H1 (cell line): Measurements from ENCODE around the gene UFC1. TPM values are rescaled to one million over a fixed set of nuclear protein-coding genes. Genes with fewer than 3 reads are reported as not detected.

ENCODE experiments used
- CTCF ChIA-PET: fragments of 300-600 bp; sonication (Branson Sonifier 250); formaldehyde crosslinking; loops from one replicate; lab custom pipeline; 2021; ENCODE audit not compliant: partially characterized antibody; lab: Charles Lee
- POLR2A ChIA-PET: fragments of 300-600 bp; sonication (Branson Sonifier 250); formaldehyde crosslinking; loops from one replicate; lab custom pipeline; 2021; ENCODE audit warnings: inconsistent platforms; ENCODE audit not compliant: partially characterized antibody; lab: Charles Lee
- DNase-seq, 2 experiments: peaks; one replicate each; pipeline versions ENCODE4 v3.0.0 to v3.0.0-alpha.2; 2010 to 2022; ENCODE audit warnings: low spot score in 2 of 2, low read depth in 1 of 2, mixed read lengths in 1 of 2
- FAIRE-seq: peaks from 2 replicates; lab custom pipeline; 2011; peaks lifted over from hg19 to GRCh38; lab: Jason Lieb, UNC
- H2AFZ ChIP-seq: 2 replicates; pipeline ENCODE4 v1.8.1; 2012; ENCODE audit warnings: low read length, inconsistent platforms
- H2AK5ac ChIP-seq: 2 replicates; pipeline ENCODE4 v1.6.1; 2013; ENCODE audit warnings: low read depth, low read length
- H2BK120ac ChIP-seq: replicated peaks from 2 replicates; pipeline ENCODE3; 2013; ENCODE audit warnings: low read depth, low read length, inconsistent platforms
- H2BK12ac ChIP-seq: 2 replicates; pipeline ENCODE4 v1.6.1; 2013; ENCODE audit warnings: low read depth, low read length
- H2BK15ac ChIP-seq: 2 replicates; pipeline ENCODE4 v1.6.1; 2013; ENCODE audit warnings: low read length
- H2BK20ac ChIP-seq: 2 replicates; pipeline ENCODE4 v1.6.1; 2013; ENCODE audit warnings: low read length
- H2BK5ac ChIP-seq: 2 replicates; pipeline ENCODE4 v1.6.1; 2013; ENCODE audit warnings: low read depth, low read length
- H3K14ac ChIP-seq: 2 replicates; pipeline ENCODE4 v1.6.1; 2013; ENCODE audit warnings: inconsistent platforms; ENCODE audit not compliant: insufficient read length
- H3K18ac ChIP-seq: 2 replicates; pipeline ENCODE4 v1.6.1; 2013; ENCODE audit warnings: low read length; ENCODE audit errors: extremely low read depth
- H3K23ac ChIP-seq: 2 replicates; pipeline ENCODE4 v1.6.1; 2013; ENCODE audit warnings: inconsistent platforms; ENCODE audit not compliant: insufficient read length
- H3K23me2 ChIP-seq: 2 replicates; pipeline ENCODE4 v1.6.1; 2013; ENCODE audit warnings: low read depth, low read length
- H3K27ac ChIP-seq: 2 replicates; pipeline ENCODE4 v1.6.1; 2011; ENCODE audit warnings: low read depth, low read length, inconsistent platforms
- H3K27me3 ChIP-seq, 4 experiments: replicated peaks in 1 of 4; 1 replicate in 1 of 4; 2 replicates in 3 of 4; pipeline versions ENCODE4 v1.6.1 to v1.8.1; 2011 to 2013; ENCODE audit warnings: low read length in 3 of 4, mild to moderate bottlenecking in 3 of 4, inconsistent platforms in 2 of 4, mixed read lengths in 2 of 4, moderate library complexity in 1 of 4; ENCODE audit not compliant: control insufficient read depth in 3 of 4, insufficient read depth in 3 of 4; ENCODE audit errors: extremely low read depth in 1 of 4
- H3K36me3 ChIP-seq, 4 experiments: 2 replicates each; pipeline versions ENCODE4 v1.6.1 to v1.8.1; 2011 to 2013; ENCODE audit warnings: mild to moderate bottlenecking in 4 of 4, low read length in 3 of 4, moderate library complexity in 2 of 4, control low read depth in 1 of 4, inconsistent platforms in 1 of 4; ENCODE audit not compliant: insufficient read depth in 4 of 4, control insufficient read depth in 2 of 4
- H3K4ac ChIP-seq: replicated peaks from 2 replicates; pipeline ENCODE3; 2013; ENCODE audit warnings: low read length, low read depth, mixed read lengths, inconsistent platforms; ENCODE audit not compliant: insufficient read length
- H3K4me1 ChIP-seq, 4 experiments: replicated peaks in 1 of 4; 1 replicate in 1 of 4; 2 replicates in 3 of 4; pipeline versions ENCODE4 v1.6.1 to v1.8.1; 2011 to 2013; ENCODE audit warnings: low read length in 3 of 4, inconsistent platforms in 2 of 4, mixed read lengths in 1 of 4; ENCODE audit not compliant: insufficient read depth in 4 of 4, control insufficient read depth in 3 of 4
- H3K4me2 ChIP-seq, 2 experiments: 2 replicates each; pipeline versions ENCODE4 v1.6.1 to v1.8.1; 2011 to 2013; ENCODE audit warnings: low read depth in 2 of 2, low read length in 2 of 2, control low read depth in 1 of 2, inconsistent platforms in 1 of 2, mild to moderate bottlenecking in 1 of 2; ENCODE audit not compliant: insufficient read depth in 1 of 2
- H3K4me3 ChIP-seq, 4 experiments: fragments of 200-600, 300-600 bp in 1 of 4; sonication (generic), shearing (Covaris generic), sonication (Bioruptor Twin) in 1 of 4; 2 replicates each; pipeline versions ENCODE4 v1.5.1 to v1.8.1; 2011 to 2016; ENCODE audit warnings: low read length in 4 of 4, low read depth in 3 of 4, control low read depth in 2 of 4, inconsistent platforms in 2 of 4, mild to moderate bottlenecking in 2 of 4, mixed read lengths in 1 of 4, moderate library complexity in 1 of 4; ENCODE audit not compliant: insufficient read depth in 2 of 4; ENCODE audit errors: extremely low read depth in 1 of 4
- H3K56ac ChIP-seq: replicated peaks from 2 replicates; pipeline ENCODE3; 2013; ENCODE audit warnings: low read depth, mild to moderate bottlenecking, mixed read lengths, low read length, inconsistent platforms; ENCODE audit not compliant: insufficient read length
- H3K79me1 ChIP-seq: 2 replicates; pipeline ENCODE4 v1.6.1; 2013; ENCODE audit warnings: low read depth, low read length, control low read depth
- H3K79me2 ChIP-seq, 2 experiments: 2 replicates each; pipeline versions ENCODE4 v1.6.1 to v1.8.1; 2012 to 2013; ENCODE audit warnings: low read length in 2 of 2, mild to moderate bottlenecking in 2 of 2, inconsistent platforms in 1 of 2; ENCODE audit not compliant: insufficient read depth in 2 of 2, control insufficient read depth in 1 of 2
- H3K9ac ChIP-seq, 4 experiments: replicated peaks in 1 of 4; 1 replicate in 1 of 4; 2 replicates in 3 of 4; pipeline versions ENCODE4 v1.6.1 to v1.8.1; 2011 to 2013; ENCODE audit warnings: low read depth in 3 of 4, low read length in 3 of 4, control low read depth in 2 of 4, mild to moderate bottlenecking in 2 of 4, moderate library complexity in 2 of 4, inconsistent platforms in 1 of 4; ENCODE audit errors: extremely low read depth in 1 of 4
- H3K9me3 ChIP-seq, 2 experiments: 2 replicates each; pipeline versions ENCODE4 v1.6.1 to v1.8.1; 2012 to 2013; ENCODE audit warnings: mild to moderate bottlenecking in 2 of 2, moderate library complexity in 2 of 2, control low read depth in 1 of 2, inconsistent platforms in 1 of 2, low read depth in 1 of 2, low read length in 1 of 2, mixed read lengths in 1 of 2; ENCODE audit not compliant: insufficient read depth in 2 of 2
- H4K20me1 ChIP-seq, 2 experiments: replicated peaks in 1 of 2; 2 replicates each; pipeline versions ENCODE3 to v1.8.1; 2011 to 2013; ENCODE audit warnings: inconsistent platforms in 2 of 2, low read length in 2 of 2, mild to moderate bottlenecking in 1 of 2; ENCODE audit not compliant: insufficient read depth in 2 of 2, control insufficient read depth in 1 of 2
- H4K5ac ChIP-seq: 2 replicates; pipeline ENCODE4 v1.6.1; 2013; ENCODE audit warnings: low read length, low read depth, mixed read lengths, inconsistent platforms; ENCODE audit not compliant: insufficient read length
- H4K8ac ChIP-seq: 2 replicates; pipeline ENCODE4 v1.8.0; 2013; ENCODE audit warnings: mild to moderate bottlenecking, moderate library complexity, low read length, inconsistent platforms; ENCODE audit not compliant: insufficient read depth; ENCODE audit errors: extremely low read depth
- H4K91ac ChIP-seq: replicated peaks from 2 replicates; pipeline ENCODE3; 2013; ENCODE audit warnings: low read length, mixed read lengths, inconsistent platforms; ENCODE audit not compliant: insufficient read length
- BACH1 ChIP-seq: IDR thresholded peaks from 2 replicates; pipeline ENCODE4 v1.6.1; 2012; ENCODE audit warnings: low read length, improper control_type of control experiment
- CEBPB ChIP-seq: IDR thresholded peaks from 2 replicates; pipeline ENCODE4 v1.6.1; 2012; ENCODE audit warnings: low read depth, low read length
- HDAC2 ChIP-seq, 2 experiments: fragments of 300-600 bp in 1 of 2; sonication (generic) in 1 of 2; IDR thresholded peaks; 2 replicates each; pipeline ENCODE4 v1.6.1; 2011 to 2012; ENCODE audit warnings: low read depth in 2 of 2, low read length in 2 of 2, mild to moderate bottlenecking in 2 of 2, moderate library complexity in 2 of 2, borderline replicate concordance in 1 of 2, inconsistent platforms in 1 of 2
- JUND ChIP-seq: IDR thresholded peaks from 2 replicates; pipeline ENCODE4 v1.6.1; 2011; ENCODE audit warnings: mild to moderate bottlenecking, improper control_type of control experiment, low read length
- NANOG ChIP-seq: IDR thresholded peaks from 2 replicates; pipeline ENCODE4 v1.6.1; 2011; ENCODE audit warnings: low read length, low read depth, mild to moderate bottlenecking, inconsistent platforms; ENCODE audit not compliant: insufficient read depth, poor library complexity, severe bottlenecking
- SIX5 ChIP-seq: IDR thresholded peaks from 2 replicates; pipeline ENCODE4 v1.6.1; 2011; ENCODE audit warnings: mild to moderate bottlenecking, low read depth, low read length
- TAF1 ChIP-seq: IDR thresholded peaks from 2 replicates; pipeline ENCODE4 v1.6.1; 2011; ENCODE audit warnings: mild to moderate bottlenecking, low read depth, low read length
- WGBS, 2 experiments: shearing (Covaris generic) in 1 of 2; methylation state at CpG; one replicate each; pipeline versions ENCODE4 v1.1.6 to v1.1.7; 2013 to 2015; ENCODE audit warnings: low lambda C conversion rate in 2 of 2, mixed read lengths in 2 of 2, inconsistent platforms in 1 of 2, low coverage in 1 of 2, missing lambda C conversion rate in 1 of 2; ENCODE audit not compliant: insufficient replicate concordance in 2 of 2, insufficient coverage in 1 of 2, insufficient read length in 1 of 2; ENCODE audit errors: extremely low coverage in 1 of 2, missing lambda C conversion rate in 1 of 2; 5-methylcytosine and 5-hydroxymethylcytosine counted together
- polyA plus RNA-seq, 7 experiments: library from polyadenylated mRNA; depleted of rRNA in 3 of 7; stranded (reverse) in 5 of 7; unstranded in 2 of 7; fragments of >200 nt in 5 of 7; fragments of 200-250 nt in 2 of 7; gene quantifications; 1 replicate in 5 of 7; 2 replicates in 1 of 7; 4 replicates in 1 of 7; pipeline versions ENCODE4 v1.2.1 to v1.2.3, GENCODE V29; 2011 to 2013; ENCODE audit warnings: missing spikeins in 2 of 7, mixed read lengths in 2 of 7
- total RNA-seq: library from RNA; stranded (reverse); fragmentation: NEBNext Ultra II Directional; extraction: Animal tissue kit (Norgen Biotek cat#: 25700); gene quantifications from 2 replicates; pipeline ENCODE4 v1.2.1, GENCODE V29; 2021
- TF ChIP-seq, protein P1 (sequence below): IDR thresholded peaks from 2 replicates; pipeline ENCODE4 v1.6.1; 2011; ENCODE audit warnings: low read length, improper control_type of control experiment
- TF ChIP-seq, protein P2 (sequence below): IDR thresholded peaks from 2 replicates; pipeline ENCODE4 v1.6.1; 2012; ENCODE audit warnings: low read length, inconsistent platforms

UFC1 gene
- total and polyA plus RNA-seq, 2 of the 8 experiments (the other 6 are each of a cell fraction or from before 2014, with no cell fraction given): 67.8 to 102 TPM

DNA sequence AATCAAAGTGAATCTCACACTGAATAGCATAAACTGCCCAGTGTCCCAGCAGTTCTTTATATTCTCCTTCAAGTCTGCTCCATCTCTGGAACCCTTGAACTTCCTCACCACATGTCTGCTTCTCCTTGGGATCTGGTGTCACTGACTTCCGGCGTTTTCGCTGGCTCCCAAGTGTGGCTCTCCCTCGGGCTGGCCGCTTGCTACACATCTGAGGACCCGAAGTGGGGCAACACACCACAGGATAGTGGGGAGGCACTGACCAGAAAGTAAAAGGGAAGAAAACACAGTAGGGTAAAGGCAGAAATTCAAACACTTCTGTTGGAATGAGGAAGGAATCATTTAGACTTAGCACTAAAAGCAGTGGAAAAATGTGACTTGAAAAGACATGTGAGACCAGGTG is 30.8 kb upstream of the UFC1 start:
- Histone ChIP-seq H3K4me2 (no peak overlapping the region), H2BK12ac (no peak overlapping the region), H4K20me1 (peaks cover 0 to 16% of the 10 kb centered on the region in 2 experiments), H3K4ac (no peak overlapping the region), H2AK5ac (no peak overlapping the region), H2BK20ac (no peak overlapping the region), H3K36me3 (peaks cover 16 to 72% (median 40%) of the 10 kb centered on the region in 4 experiments), H3K23ac (no peak overlapping the region), H2BK120ac (no peak overlapping the region), H3K23me2 (peaks cover 9% of the 10 kb centered on the region), H3K9me3 (no peaks in the 10 kb centered on the region), H3K79me1 (peaks cover 7% of the 10 kb centered on the region; the same call in 1 of the 2 replicates), H3K56ac (no peak overlapping the region), H4K91ac (no peak overlapping the region), H3K18ac (no peak overlapping the region), H4K5ac (no peak overlapping the region), H2BK5ac (no peak overlapping the region), H3K79me2 (peaks cover 0 to 32% of the 10 kb centered on the region in 2 experiments; a peak in 2 of 4 replicates), H3K9ac (no peak overlapping the region), H3K27me3 (no peaks in the 10 kb centered on the region), H3K4me1 (peaks cover 4 to 10% (median 5%) of the 10 kb centered on the region in 4 experiments; a peak in 6 of 7 replicates), H2AFZ (no peak overlapping the region), H3K27ac (no peak overlapping the region), H3K14ac (no peak overlapping the region), H4K8ac (no peak overlapping the region), H3K4me3 (no peak overlapping the region), H2BK15ac (no peak overlapping the region)
- DNase-seq (no peak), FAIRE-seq (no peak)
- 90% methylated on average over 6 of the region's 6 CpGs; no CpG with 5 or more reads in 1 of the 2 experiments for WGBS, 2 experiments
- ChIA-PET POLR2A (no interaction called here), CTCF (no interaction called here)
- TF ChIP-seq BACH1 (no peak), TAF1 (no peak), JUND (no peak), HDAC2 (IDR thresholded peaks at IDR 0.05; ENCODE audit: borderline replicate concordance in 1 of 2, low read depth in 2 of 2, low read length in 2 of 2) (no peak), CEBPB (no peak), SIX5 (no peak), NANOG (no peak)
- TF ChIP-seq, protein P1, sequence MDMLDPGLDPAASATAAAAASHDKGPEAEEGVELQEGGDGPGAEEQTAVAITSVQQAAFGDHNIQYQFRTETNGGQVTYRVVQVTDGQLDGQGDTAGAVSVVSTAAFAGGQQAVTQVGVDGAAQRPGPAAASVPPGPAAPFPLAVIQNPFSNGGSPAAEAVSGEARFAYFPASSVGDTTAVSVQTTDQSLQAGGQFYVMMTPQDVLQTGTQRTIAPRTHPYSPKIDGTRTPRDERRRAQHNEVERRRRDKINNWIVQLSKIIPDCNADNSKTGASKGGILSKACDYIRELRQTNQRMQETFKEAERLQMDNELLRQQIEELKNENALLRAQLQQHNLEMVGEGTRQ: no peak
- TF ChIP-seq, protein P2, sequence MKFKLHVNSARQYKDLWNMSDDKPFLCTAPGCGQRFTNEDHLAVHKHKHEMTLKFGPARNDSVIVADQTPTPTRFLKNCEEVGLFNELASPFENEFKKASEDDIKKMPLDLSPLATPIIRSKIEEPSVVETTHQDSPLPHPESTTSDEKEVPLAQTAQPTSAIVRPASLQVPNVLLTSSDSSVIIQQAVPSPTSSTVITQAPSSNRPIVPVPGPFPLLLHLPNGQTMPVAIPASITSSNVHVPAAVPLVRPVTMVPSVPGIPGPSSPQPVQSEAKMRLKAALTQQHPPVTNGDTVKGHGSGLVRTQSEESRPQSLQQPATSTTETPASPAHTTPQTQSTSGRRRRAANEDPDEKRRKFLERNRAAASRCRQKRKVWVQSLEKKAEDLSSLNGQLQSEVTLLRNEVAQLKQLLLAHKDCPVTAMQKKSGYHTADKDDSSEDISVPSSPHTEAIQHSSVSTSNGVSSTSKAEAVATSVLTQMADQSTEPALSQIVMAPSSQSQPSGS: no peak
